GM21825 (cell line): ENCODE data around the gene RAB3C.
"Not testable (repeated sequence)": the region's sequence is repeated elsewhere in the genome, so short reads cannot be mapped to it uniquely, and the experiment has no call there.

Experiments
- ATAC-seq: cut with Tn5 transposase; IDR thresholded peaks from one replicate; pipeline ENCODE4 v1.9.1; 2021; ENCODE audit warnings: mild to moderate bottlenecking, moderate library complexity; ENCODE audit not compliant: unreplicated experiment

RAB3C gene

GRCh38 chr5:58582803-58583491, at the start of gene RAB3C:
Gene RAB3C (plus strand): TSS chr5:58583075. CDS start chr5:58583209, 134 bp downstream.
- peak; percentile 100 for ATAC-seq

- ATAC-seq, result not testable (repeated sequence)
These were observed 40.9 kb upstream of the RAB3C start for GRCh38 chr5:58541935-58542334.

GRCh38 chr5:58542709-58543108, 40.2 kb upstream of the RAB3C start:
- no peak for ATAC-seq

GRCh38 chr5:58543723-58544122, 39.2 kb upstream of the RAB3C start:
- no peak for ATAC-seq

GRCh38 chr5:58544195-58544594, 38.7 kb upstream of the RAB3C start:
- ATAC-seq, result no peak

- ATAC-seq, result no peak
These were observed 37.9 kb upstream of the RAB3C start for GRCh38 chr5:58544926-58545325.

- peak; percentile 97 for ATAC-seq
These were observed 37.0 kb upstream of the RAB3C start for GRCh38 chr5:58545912-58546311.

GRCh38 chr5:58548068-58548467, 34.8 kb upstream of the RAB3C start:
- no peak for ATAC-seq

GRCh38 chr5:58551492-58551891, 31.4 kb upstream of the RAB3C start:
- no peak for ATAC-seq

- not testable (repeated sequence) for ATAC-seq
These were observed 25.1 kb upstream of the RAB3C start for GRCh38 chr5:58557665-58558338.

- ATAC-seq, result not testable (repeated sequence)
These were observed 19.7 kb upstream of the RAB3C start for GRCh38 chr5:58563016-58563700.

- ATAC-seq, result not testable (repeated sequence)
These were observed 18.6 kb upstream of the RAB3C start for GRCh38 chr5:58564043-58564832.

- ATAC-seq, result no peak
These were observed 17.8 kb upstream of the RAB3C start for GRCh38 chr5:58565033-58565432.

GRCh38 chr5:58571501-58571900, 11.4 kb upstream of the RAB3C start:
- ATAC-seq, result no peak

- not testable (repeated sequence) for ATAC-seq
These were observed 9.9 kb upstream of the RAB3C start for GRCh38 chr5:58572973-58573372.

- no peak for ATAC-seq
These were observed 3.1 kb upstream of the RAB3C start for GRCh38 chr5:58579781-58580180.

- peak; percentile 11 for ATAC-seq
These were observed 664 bp upstream of the RAB3C start for GRCh38 chr5:58582019-58582802.

GRCh38 chr5:58595952-58596351, 13.1 kb downstream of the RAB3C start:
- ATAC-seq, result no peak

- ATAC-seq, result no peak
These were observed 15.6 kb downstream of the RAB3C start for GRCh38 chr5:58598440-58598839.

- ATAC-seq, result no peak
These were observed 16.3 kb downstream of the RAB3C start for GRCh38 chr5:58599217-58599616.
